IMR-90 (cell line): ENCODE data around the gene SF3A1. TPM values are rescaled to one million over a fixed set of nuclear protein-coding genes. Genes with fewer than 3 reads are reported as not detected.

Source experiments
- ATAC-seq: fragments of 200-7000 bp; cut with Tn5 transposase; 2 replicates; pipeline ENCODE4 v1.9.1; 2020; ENCODE audit warnings: low read depth, mild to moderate bottlenecking, moderate library complexity
- BruUV-seq: library from RNA; stranded (reverse); fragments of 400-500 nt; replicated peaks from 2 replicates; lab custom pipeline; 2021; lab: Mats Ljungman, UMichigan
- CTCF ChIA-PET: fragments of 300-600 bp; formaldehyde crosslinking; extraction: SDS; loops from one replicate; lab custom pipeline; 2021; ENCODE audit warnings: antibody characterized with exemption; lab: Yijun Ruan, JAX
- POLR2A ChIA-PET: fragments of 300-600 bp; sonication (Branson Sonifier 250); formaldehyde crosslinking; loops from one replicate; lab custom pipeline; 2022; ENCODE audit warnings: antibody characterized with exemption; ENCODE audit not compliant: unreplicated experiment; lab: Charles Lee
- DNase-seq: peaks from one replicate; pipeline ENCODE4 v3.0.0; 2013
- H2AFZ ChIP-seq: replicated peaks from 2 replicates; pipeline ENCODE3; 2013; ENCODE audit warnings: low read length, mild to moderate bottlenecking; ENCODE audit not compliant: poor library complexity
- H2AK5ac ChIP-seq: 2 replicates; pipeline ENCODE4 v1.6.1; 2013; ENCODE audit warnings: low read depth, low read length, inconsistent platforms
- H2AK9ac ChIP-seq: replicated peaks from 2 replicates; pipeline ENCODE3; 2013; ENCODE audit warnings: mild to moderate bottlenecking, low read depth, low read length, moderate library complexity; ENCODE audit not compliant: poor library complexity
- H2BK120ac ChIP-seq: 2 replicates; pipeline ENCODE4 v1.6.1; 2013; ENCODE audit warnings: low read depth, low read length, inconsistent platforms
- H2BK15ac ChIP-seq: 3 replicates; pipeline ENCODE4 v1.6.1; 2013; ENCODE audit warnings: low read depth, low read length, inconsistent platforms
- H2BK20ac ChIP-seq: 2 replicates; pipeline ENCODE4 v1.6.1; 2013; ENCODE audit warnings: low read depth, mild to moderate bottlenecking, inconsistent platforms, low read length, moderate library complexity
- H2BK5ac ChIP-seq: 2 replicates; pipeline ENCODE4 v1.6.1; 2013; ENCODE audit warnings: mild to moderate bottlenecking, low read depth, low read length, inconsistent platforms; ENCODE audit not compliant: poor library complexity, severe bottlenecking
- H3K14ac ChIP-seq: replicated peaks from 2 replicates; pipeline ENCODE4 v1.6.1; 2013; ENCODE audit warnings: low read depth, low read length, inconsistent platforms
- H3K18ac ChIP-seq: 2 replicates; pipeline ENCODE4 v1.6.1; 2013; ENCODE audit warnings: low read depth, low read length, control low read depth
- H3K23ac ChIP-seq: 2 replicates; pipeline ENCODE4 v1.6.1; 2013; ENCODE audit warnings: low read depth, low read length, inconsistent platforms
- H3K27ac ChIP-seq: 2 replicates; pipeline ENCODE4 v1.5.1; 2013; ENCODE audit warnings: mild to moderate bottlenecking, control low read depth, low read length; ENCODE audit not compliant: insufficient read depth
- H3K27me3 ChIP-seq: 2 replicates; pipeline ENCODE4 v1.6.1; 2013; ENCODE audit warnings: low read length; ENCODE audit not compliant: control insufficient read depth, insufficient read depth
- H3K36me3 ChIP-seq: 2 replicates; pipeline ENCODE4 v1.6.1; 2013; ENCODE audit warnings: low read length, mixed read lengths; ENCODE audit not compliant: control insufficient read depth, insufficient read depth
- H3K4ac ChIP-seq: 2 replicates; pipeline ENCODE4 v1.6.1; 2013; ENCODE audit warnings: low read depth, low read length, inconsistent platforms
- H3K4me1 ChIP-seq: 2 replicates; pipeline ENCODE4 v1.6.1; 2013; ENCODE audit warnings: low read length, mixed read lengths; ENCODE audit not compliant: control insufficient read depth, insufficient read depth
- H3K4me2 ChIP-seq: 2 replicates; pipeline ENCODE4 v1.6.1; 2013; ENCODE audit warnings: low read depth, mild to moderate bottlenecking, control low read depth, low read length, moderate library complexity
- H3K4me3 ChIP-seq: 2 replicates; pipeline ENCODE4 v1.5.1; 2013; ENCODE audit warnings: low read depth, mild to moderate bottlenecking, control low read depth, low read length, moderate library complexity; ENCODE audit not compliant: insufficient read depth
- H3K56ac ChIP-seq: 2 replicates; pipeline ENCODE4 v1.6.1; 2013; ENCODE audit warnings: low read length, inconsistent platforms; ENCODE audit not compliant: insufficient read depth; ENCODE audit errors: extremely low read depth
- H3K79me1 ChIP-seq, 2 experiments: 2 replicates each; pipeline ENCODE4 v1.6.1; 2013; ENCODE audit warnings: low read length in 2 of 2, inconsistent platforms in 1 of 2, low read depth in 1 of 2
- H3K9ac ChIP-seq: 2 replicates; pipeline ENCODE4 v1.6.1; 2013; ENCODE audit warnings: low read depth, low read length, control low read depth
- H3K9me1 ChIP-seq: 2 replicates; pipeline ENCODE4 v1.6.1; 2013; ENCODE audit warnings: low read length, inconsistent platforms; ENCODE audit not compliant: insufficient read depth
- H3K9me3 ChIP-seq: 2 replicates; pipeline ENCODE4 v1.6.1; 2013; ENCODE audit warnings: low read length; ENCODE audit not compliant: control insufficient read depth, insufficient read depth
- H4K20me1 ChIP-seq: 2 replicates; pipeline ENCODE4 v1.6.1; 2013; ENCODE audit warnings: low read length, inconsistent platforms; ENCODE audit not compliant: insufficient read depth
- H4K5ac ChIP-seq: 2 replicates; pipeline ENCODE4 v1.6.1; 2013; ENCODE audit warnings: mild to moderate bottlenecking, low read depth, low read length, control low read depth
- H4K8ac ChIP-seq, 2 experiments: 2 replicates each; pipeline ENCODE4 v1.6.1; 2013; ENCODE audit warnings: low read depth in 2 of 2, low read length in 2 of 2, control low read depth in 1 of 2, inconsistent platforms in 1 of 2
- H4K91ac ChIP-seq: 2 replicates; pipeline ENCODE4 v1.6.1; 2013; ENCODE audit warnings: low read depth, low read length, inconsistent platforms; ENCODE audit not compliant: insufficient read depth
- BHLHE40 ChIP-seq: fragments of 150-350 bp; IDR thresholded peaks from 2 replicates; pipeline ENCODE4 v1.6.1; 2016; ENCODE audit warnings: mild to moderate bottlenecking, low read depth, low read length
- CEBPB ChIP-seq: IDR thresholded peaks from 2 replicates; pipeline ENCODE4 v1.6.1; 2012; ENCODE audit warnings: low read depth, low read length, improper control_type of control experiment
- NFE2L2 ChIP-seq: fragments of 150-350 bp; IDR thresholded peaks from 2 replicates; pipeline ENCODE4 v1.6.1; 2016; ENCODE audit warnings: low read depth, mild to moderate bottlenecking, low read length
- RAD21 ChIP-seq: IDR thresholded peaks from 2 replicates; pipeline ENCODE4 v1.6.1; 2012; ENCODE audit warnings: low read length, improper control_type of control experiment
- WGBS, 2 experiments: methylation state at CpG; one replicate each; pipeline versions ENCODE4 v1.1.5 to v1.1.7; 2013; ENCODE audit warnings: missing lambda C conversion rate in 2 of 2; ENCODE audit not compliant: insufficient read length in 1 of 2; ENCODE audit errors: extremely low coverage in 2 of 2; 5-methylcytosine and 5-hydroxymethylcytosine counted together
- dilution Hi-C: fragments of 300-500 bp; cut with HindIII; formaldehyde crosslinking; loops from one replicate; pipeline ENCODE4 v1.14.3; 2018; ENCODE audit warnings: low sequenced_read_pairs; ENCODE audit not compliant: unreplicated experiment
- in situ Hi-C: fragments of 300-500 bp; cut with MboI; formaldehyde crosslinking; loops from 3 replicates; pipeline ENCODE4 v1.14.3; 2019; ENCODE audit warnings: low sequenced_read_pairs, inconsistent platforms, mixed read lengths
- intact Hi-C: fragments of 100-400 bp; cut with micrococcal nuclease; formaldehyde crosslinking; loops from 2 replicates; pipeline ENCODE4 v1.10.0; 2022
- polyA plus RNA-seq, 3 experiments: library from polyadenylated mRNA; depleted of rRNA; stranded (reverse); fragments of >200 nt; gene quantifications; 2 replicates each; pipeline ENCODE4 v1.2.3, GENCODE V29; 2012; ENCODE audit warnings: low replicate concordance in 1 of 3
- total RNA-seq: library from RNA; depleted of rRNA; stranded (reverse); fragments of >200 nt; gene quantifications from 2 replicates; pipeline ENCODE4 v1.2.3, GENCODE V29; 2012
- TF ChIP-seq, protein P1 (sequence below): fragments of 150-350 bp; IDR thresholded peaks from 2 replicates; pipeline ENCODE4 v1.6.1; 2016; ENCODE audit warnings: low read depth, mild to moderate bottlenecking, low read length, moderate library complexity, borderline replicate concordance

Gene SF3A1
- total and polyA plus RNA-seq, 2 of the 4 experiments (the other 2 are of a cell fraction): 36.9 to 67.2 TPM

DNA sequence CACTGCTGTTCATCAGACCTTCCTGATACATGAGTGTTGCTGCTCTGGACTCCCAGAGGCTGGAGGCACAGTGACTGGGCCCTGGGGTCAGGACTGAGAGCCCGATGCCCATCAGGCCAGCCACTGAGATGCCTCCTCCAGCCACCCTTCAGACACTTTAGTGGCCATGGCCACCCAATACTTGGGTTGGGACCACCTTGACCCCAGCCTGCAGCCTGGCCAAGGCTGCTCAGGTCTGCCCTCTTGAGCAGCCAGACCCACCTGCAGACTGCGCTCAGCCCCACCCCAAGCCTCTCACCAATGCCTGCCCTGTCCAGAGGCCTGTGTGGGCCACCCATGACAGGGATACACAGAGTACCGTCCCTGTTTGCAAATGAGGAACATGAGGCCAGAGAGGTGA lies 26.4 kb upstream of the SF3A1 start:
- H3K18ac ChIP-seq: no peak overlapping the region
- H3K36me3 ChIP-seq: peaks cover 46% of the 10 kb centered on the region
- DNase-seq (no peak), ATAC-seq (no peak)
- H2BK20ac ChIP-seq: no peak overlapping the region
- H3K4me1 ChIP-seq: peaks cover 9% of the 10 kb centered on the region
- H2AFZ ChIP-seq: no peak overlapping the region
- H3K4ac ChIP-seq: no peak overlapping the region
- H3K9me1 ChIP-seq: peaks cover 3% of the 10 kb centered on the region; the same call in 1 of the 2 replicates
- no peak overlapping the region for H3K27ac ChIP-seq
- H4K5ac ChIP-seq: no peak overlapping the region
- WGBS, 2 experiments: no CpG with 5 or more reads among the region's 3 CpGs
- no peak overlapping the region for H3K9ac ChIP-seq
- no peak overlapping the region for H4K8ac ChIP-seq
- in situ Hi-C loops (no loop called here), intact Hi-C loops (no loop called here), dilution Hi-C loops (no loop called here)
- no peaks in the 10 kb centered on the region for H4K20me1 ChIP-seq
- ChIA-PET CTCF (no interaction called here), POLR2A (interaction anchor here (1.0 kb wide), 1 partner anchor 12 kb away, joined by 3 read pairs; no protein-coding TSS in a partner anchor)
- H2AK5ac ChIP-seq: no peak overlapping the region
- no peak overlapping the region for H3K4me3 ChIP-seq
- no peaks in the 10 kb centered on the region for H3K9me3 ChIP-seq
- TF ChIP-seq RAD21: no peak
- no peak for TF ChIP-seq BHLHE40
- TF ChIP-seq CEBPB: no peak
- TF ChIP-seq, protein P1, sequence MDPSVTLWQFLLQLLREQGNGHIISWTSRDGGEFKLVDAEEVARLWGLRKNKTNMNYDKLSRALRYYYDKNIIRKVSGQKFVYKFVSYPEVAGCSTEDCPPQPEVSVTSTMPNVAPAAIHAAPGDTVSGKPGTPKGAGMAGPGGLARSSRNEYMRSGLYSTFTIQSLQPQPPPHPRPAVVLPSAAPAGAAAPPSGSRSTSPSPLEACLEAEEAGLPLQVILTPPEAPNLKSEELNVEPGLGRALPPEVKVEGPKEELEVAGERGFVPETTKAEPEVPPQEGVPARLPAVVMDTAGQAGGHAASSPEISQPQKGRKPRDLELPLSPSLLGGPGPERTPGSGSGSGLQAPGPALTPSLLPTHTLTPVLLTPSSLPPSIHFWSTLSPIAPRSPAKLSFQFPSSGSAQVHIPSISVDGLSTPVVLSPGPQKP: no peak
- TF ChIP-seq NFE2L2: no peak
- no peak overlapping the region for H4K91ac ChIP-seq
- H2BK15ac ChIP-seq: no peak overlapping the region
- no peak overlapping the region for H3K56ac ChIP-seq
- peaks cover 11 to 17% of the 10 kb centered on the region in 2 experiments for H3K79me1 ChIP-seq
- BruUV-seq: no TSS peak
- no peak overlapping the region for H2BK5ac ChIP-seq
- H3K4me2 ChIP-seq: no peak overlapping the region
- H2BK120ac ChIP-seq: no peak overlapping the region
- H3K23ac ChIP-seq: no peak overlapping the region
- no peak overlapping the region for H3K14ac ChIP-seq
- H3K27me3 ChIP-seq: no peaks in the 10 kb centered on the region
- H2AK9ac ChIP-seq: no peak overlapping the region
